NB4 (cell line): ENCODE data around the gene KNSTRN.

Experiments used
- DNase-seq: peaks from one replicate; pipeline ENCODE4 v3.0.0; 2010; ENCODE audit warnings: low read depth
- H3K4me3 ChIP-seq: one replicate; pipeline ENCODE4 v1.5.1; 2011; ENCODE audit warnings: mild to moderate bottlenecking, low read depth, low read length, moderate library complexity
- CTCF ChIP-seq: IDR thresholded peaks from one replicate; pipeline ENCODE4 v1.5.1; 2012; ENCODE audit warnings: low read depth, low read length
- MAX ChIP-seq: IDR thresholded peaks from 2 replicates; pipeline ENCODE4 v1.6.1; 2011; ENCODE audit warnings: low read depth, low read length
- MYC ChIP-seq: IDR thresholded peaks from 2 replicates; pipeline ENCODE4 v1.6.1; 2011; ENCODE audit warnings: low read depth, low read length
- POLR2A ChIP-seq: IDR thresholded peaks from 2 replicates; pipeline ENCODE4 v1.6.1; 2011; ENCODE audit warnings: mild to moderate bottlenecking; ENCODE audit not compliant: insufficient read length; ENCODE audit errors: extremely low read depth

KNSTRN gene

GRCh38 chr15:40369971-40370370 is 12.6 kb upstream of the KNSTRN start:
- no peak overlapping the region for H3K4me3 ChIP-seq
- TF ChIP-seq MAX, result no peak
- TF ChIP-seq MYC, result no peak
- no peak for TF ChIP-seq CTCF
- TF ChIP-seq POLR2A, result no peak
- no peak for DNase-seq

DNA sequence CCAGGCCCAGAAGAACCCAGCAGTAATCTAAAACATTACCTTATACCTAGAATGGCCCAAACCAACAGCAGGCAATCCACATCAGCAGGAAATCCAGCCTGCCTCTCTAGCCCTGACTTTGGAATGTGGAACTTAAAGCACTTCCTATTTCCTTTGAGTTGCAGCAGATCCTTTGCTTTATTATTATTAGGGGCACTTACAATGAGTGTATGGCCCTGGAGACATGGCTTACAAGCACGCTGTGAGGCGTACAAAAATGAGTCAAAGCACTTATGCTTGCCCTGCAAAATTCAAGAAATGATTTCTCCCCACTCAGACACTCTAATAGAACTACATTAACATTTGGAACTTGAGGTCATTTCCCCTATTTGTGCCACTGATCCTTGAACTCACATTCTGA is 9.5 kb upstream of the KNSTRN start:
- TF ChIP-seq CTCF (no peak), MYC (no peak), POLR2A (no peak), MAX (no peak)
- H3K4me3 ChIP-seq, result no peak overlapping the region
- DNase-seq, result no peak

GRCh38 chr15:40377606-40378005 is 4.9 kb upstream of the KNSTRN start:
- no peak for DNase-seq
- no peak overlapping the region for H3K4me3 ChIP-seq
- TF ChIP-seq CTCF, result no peak
- no peak for TF ChIP-seq MAX
- TF ChIP-seq POLR2A, result no peak
- no peak for TF ChIP-seq MYC

DNA sequence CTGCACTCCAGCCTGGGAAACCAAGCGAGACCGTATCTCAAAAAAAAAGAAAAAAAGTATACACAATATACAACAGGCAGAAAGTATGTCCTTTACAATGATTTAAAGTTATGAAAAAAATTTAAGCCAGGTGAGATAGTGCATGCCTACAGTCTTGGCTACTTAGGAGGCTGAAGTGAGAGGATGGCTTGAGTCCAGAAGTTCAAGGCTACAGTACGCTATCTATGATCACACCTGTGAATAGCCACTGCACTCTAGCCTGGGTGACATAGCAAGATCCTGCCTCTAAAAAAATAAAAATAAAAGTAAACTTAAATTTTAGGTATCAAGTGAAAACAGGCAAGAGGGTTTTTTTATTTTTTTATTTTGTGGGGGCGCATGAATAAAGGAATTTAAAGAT is 3.1 kb upstream of the KNSTRN start:
- no peak for TF ChIP-seq MAX
- TF ChIP-seq CTCF, result no peak
- no peak for TF ChIP-seq MYC
- no peak for TF ChIP-seq POLR2A
- no peak for DNase-seq
- H3K4me3 ChIP-seq, result no peak overlapping the region

GRCh38 chr15:40379853-40380252 is 2.7 kb upstream of the KNSTRN start:
- TF ChIP-seq MAX (no peak), POLR2A (no peak), CTCF (no peak), MYC (no peak)
- no peak for DNase-seq
- H3K4me3 ChIP-seq, result no peak overlapping the region

- no peak overlapping the region for H3K4me3 ChIP-seq
- no peak for TF ChIP-seq POLR2A
- TF ChIP-seq CTCF, result no peak
- TF ChIP-seq MYC, result no peak
- no peak for TF ChIP-seq MAX
- DNase-seq, result no peak
Measured at GRCh38 chr15:40380636-40381035, 1.9 kb upstream of the KNSTRN start.
